ENCODE data around the gene FBXL5. TPM values are rescaled to one million over a fixed set of nuclear protein-coding genes. Genes with fewer than 3 reads are reported as not detected.

The FBXL5 gene
- total RNA-seq, 1 donor from 2014 or later = 34.7 TPM

DNA sequence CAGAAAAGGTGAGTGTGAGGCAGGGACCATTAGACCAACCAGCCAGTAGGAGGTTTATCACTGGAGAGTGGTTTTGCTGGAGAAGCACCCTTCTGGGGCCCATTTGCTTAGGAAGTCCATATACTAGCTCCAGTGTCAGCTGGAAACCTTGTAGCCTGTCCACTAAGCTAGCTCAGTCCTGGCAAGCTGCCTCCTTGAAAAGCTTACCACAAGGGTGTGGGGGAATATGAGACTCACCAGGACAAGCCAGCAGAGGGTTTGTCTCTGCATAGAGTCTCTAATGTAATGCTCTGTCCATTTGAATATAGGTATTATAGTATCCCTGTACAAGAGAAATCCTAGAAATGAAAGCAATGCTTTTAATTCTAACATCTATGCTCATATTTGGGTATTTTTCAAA, 86.3 kb downstream of the FBXL5 start:
- no peaks in the 10 kb centered on the region for H3K9me3 Mint-ChIP-seq
- no peak overlapping the region for H3K27ac Mint-ChIP-seq
- no peak for DNase-seq (ENCODE audit: low spot score)
- H3K4me1 Mint-ChIP-seq (ENCODE audit: low read depth) = no peaks in the 10 kb centered on the region
- H3K4me3 Mint-ChIP-seq = no peak overlapping the region
- H3K27me3 Mint-ChIP-seq (ENCODE audit: insufficient read depth) = no peaks in the 10 kb centered on the region
- intact Hi-C loops (cut with micrococcal nuclease) = no loop called here
- peaks cover 2% of the 10 kb centered on the region for H3K36me3 Mint-ChIP-seq (ENCODE audit: low read depth)

DNA sequence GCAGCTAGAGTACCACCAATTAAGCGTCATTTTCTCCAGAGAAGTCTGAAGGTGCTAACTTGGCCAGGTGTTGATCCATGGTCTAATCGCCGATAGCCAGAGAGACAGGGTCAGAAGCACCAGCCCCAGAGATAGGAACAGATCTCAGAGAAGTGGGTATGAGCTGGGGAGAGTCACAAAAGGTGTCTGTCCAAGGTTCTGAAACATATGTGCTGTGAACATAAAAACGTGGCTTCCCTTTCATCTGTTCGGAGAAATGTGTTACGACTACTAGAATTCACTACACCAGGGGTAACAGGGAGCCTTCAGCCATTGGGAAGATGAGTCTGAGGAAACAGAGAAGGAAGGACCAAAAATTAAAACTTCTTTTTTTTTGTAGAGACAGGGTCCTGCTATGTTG, 91.3 kb downstream of the FBXL5 start:
- Mint-ChIP-seq H3K4me3 (no peak overlapping the region), H3K4me1 (ENCODE audit: low read depth) (no peaks in the 10 kb centered on the region), H3K27me3 (ENCODE audit: insufficient read depth) (no peaks in the 10 kb centered on the region), H3K9me3 (no peaks in the 10 kb centered on the region), H3K36me3 (ENCODE audit: low read depth) (peaks cover 7% of the 10 kb centered on the region), H3K27ac (no peak overlapping the region)
- intact Hi-C loops (cut with micrococcal nuclease) = no loop called here
- no peak for DNase-seq (ENCODE audit: low spot score)

DNA sequence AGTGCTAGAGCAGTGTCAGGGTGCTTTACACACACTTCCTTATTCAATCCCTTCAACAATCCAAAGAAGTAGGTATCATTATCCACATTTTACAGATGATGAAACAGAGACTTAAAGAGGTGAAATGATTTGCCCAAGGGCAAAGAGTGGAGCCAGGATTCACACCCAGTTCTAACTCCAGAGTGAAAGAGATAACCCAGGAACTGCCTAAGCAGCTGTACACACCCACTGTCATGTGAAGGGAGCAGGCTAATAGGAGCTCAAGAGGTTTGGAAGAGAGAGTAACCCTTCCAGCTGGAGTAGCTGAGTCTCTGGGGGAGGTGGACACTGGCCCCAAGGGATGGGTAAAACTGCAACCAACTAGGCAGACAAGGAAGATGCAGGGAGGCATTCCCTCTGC, 92.5 kb downstream of the FBXL5 start:
- Mint-ChIP-seq H3K27me3 (ENCODE audit: insufficient read depth) (no peaks in the 10 kb centered on the region), H3K36me3 (ENCODE audit: low read depth) (peaks cover 7% of the 10 kb centered on the region), H3K27ac (no peak overlapping the region), H3K9me3 (no peaks in the 10 kb centered on the region), H3K4me3 (no peak overlapping the region), H3K4me1 (ENCODE audit: low read depth) (no peaks in the 10 kb centered on the region)
- no peak for DNase-seq (ENCODE audit: low spot score)
- intact Hi-C loops (cut with micrococcal nuclease) = no loop called here

GRCh38 chr4:15562114-15562513, 93.0 kb downstream of the FBXL5 start:
- no peaks in the 10 kb centered on the region for H3K9me3 Mint-ChIP-seq
- no peak overlapping the region for H3K27ac Mint-ChIP-seq
- intact Hi-C loops (cut with micrococcal nuclease) = no loop called here
- no peak overlapping the region for H3K4me3 Mint-ChIP-seq
- H3K27me3 Mint-ChIP-seq (ENCODE audit: insufficient read depth) = no peaks in the 10 kb centered on the region
- no peak for DNase-seq (ENCODE audit: low spot score)
- H3K36me3 Mint-ChIP-seq (ENCODE audit: low read depth) = peaks cover 7% of the 10 kb centered on the region
- H3K4me1 Mint-ChIP-seq (ENCODE audit: low read depth) = no peaks in the 10 kb centered on the region

- no peak overlapping the region for H3K27ac Mint-ChIP-seq
- no peak for DNase-seq (ENCODE audit: low spot score)
- H3K27me3 Mint-ChIP-seq (ENCODE audit: insufficient read depth) = no peaks in the 10 kb centered on the region
- intact Hi-C loops (cut with micrococcal nuclease) = no loop called here
- H3K9me3 Mint-ChIP-seq = no peaks in the 10 kb centered on the region
- H3K4me3 Mint-ChIP-seq = no peak overlapping the region
- H3K4me1 Mint-ChIP-seq (ENCODE audit: low read depth) = peaks cover 5% of the 10 kb centered on the region
- H3K36me3 Mint-ChIP-seq (ENCODE audit: low read depth) = peaks cover 7% of the 10 kb centered on the region
Measured at GRCh38 chr4:15558561-15558960, 96.6 kb downstream of the FBXL5 start.

DNA sequence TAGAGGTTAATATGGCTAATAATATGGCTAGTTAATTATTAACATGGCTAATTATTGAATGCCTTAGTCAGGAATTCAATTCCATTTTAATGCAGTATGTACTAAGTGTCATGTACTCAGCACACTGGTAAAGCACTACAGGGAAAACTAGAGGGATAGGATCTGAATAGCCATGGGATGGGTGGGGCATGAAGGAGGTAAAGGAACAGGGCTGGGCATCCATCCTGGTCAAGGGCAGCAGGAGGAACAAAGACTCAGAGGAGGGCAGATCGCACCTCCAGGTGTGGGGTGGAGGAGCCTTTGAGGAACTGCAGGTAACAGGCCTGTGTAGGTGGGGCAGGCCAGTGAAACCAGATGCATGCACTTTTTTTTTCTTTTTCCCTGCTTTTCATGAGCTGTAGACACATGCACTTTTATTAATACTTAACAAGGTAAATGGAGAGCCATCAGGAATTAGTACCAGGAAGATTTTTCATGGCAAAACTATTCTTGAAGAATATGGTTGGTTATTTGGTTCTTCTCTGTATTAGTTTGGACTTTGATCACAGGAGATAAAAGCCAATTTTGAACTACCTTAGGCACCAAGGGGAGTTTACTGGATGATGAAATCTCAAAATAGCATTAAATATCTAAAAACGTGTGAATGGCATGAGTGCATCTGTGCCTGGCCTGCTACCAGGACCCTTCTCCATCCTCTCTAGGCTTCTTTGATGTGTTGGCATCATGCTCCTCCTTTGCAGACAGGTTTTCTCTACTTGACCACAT, 97.2 kb downstream of the FBXL5 start:
- no peak overlapping the region for H3K4me3 Mint-ChIP-seq
- H3K27ac Mint-ChIP-seq = no peak overlapping the region
- no peaks in the 10 kb centered on the region for H3K9me3 Mint-ChIP-seq

DNA sequence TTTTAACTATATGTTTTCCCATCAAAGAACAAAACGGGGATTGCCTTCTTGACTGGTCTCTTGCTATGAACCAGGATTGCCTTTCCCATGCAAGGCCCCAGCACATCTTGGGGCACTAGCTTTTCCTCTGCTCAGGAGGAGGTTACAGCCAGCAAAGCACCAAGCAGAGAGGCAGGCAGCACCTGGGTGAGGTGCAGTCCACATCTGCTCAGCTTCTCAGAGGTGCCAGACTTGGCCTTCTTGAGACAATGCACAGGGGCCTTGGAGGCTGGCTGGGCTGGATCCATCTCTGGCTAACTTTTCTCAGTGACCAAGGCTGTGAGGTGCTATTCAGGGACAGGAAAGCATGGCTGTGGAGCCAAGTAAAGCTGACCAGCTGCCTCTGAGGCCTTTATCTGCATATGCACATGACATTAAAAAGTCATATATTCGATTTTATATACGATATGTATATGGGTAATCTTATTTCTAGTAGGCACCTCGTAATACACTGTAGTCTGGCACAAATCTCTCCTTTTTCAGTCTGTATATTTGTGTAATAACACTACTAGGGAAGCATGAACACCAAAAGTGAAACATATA, 98.6 kb downstream of the FBXL5 start:
- intact Hi-C loops (cut with micrococcal nuclease) = no loop called here
- no peak for DNase-seq (ENCODE audit: low spot score)
- Mint-ChIP-seq H3K9me3 (no peaks in the 10 kb centered on the region), H3K27me3 (ENCODE audit: insufficient read depth) (no peaks in the 10 kb centered on the region), H3K36me3 (ENCODE audit: low read depth) (no peaks in the 10 kb centered on the region), H3K4me3 (no peak overlapping the region), H3K27ac (no peak overlapping the region), H3K4me1 (ENCODE audit: low read depth) (peaks cover 5% of the 10 kb centered on the region)

More for the DNA sequence above, 97.2 kb downstream of the FBXL5 start:
- DNase-seq (ENCODE audit: low spot score) = no peak
- intact Hi-C loops (cut with micrococcal nuclease) = no loop called here
- Mint-ChIP-seq H3K4me1 (ENCODE audit: low read depth) (peaks cover 5% of the 10 kb centered on the region), H3K36me3 (ENCODE audit: low read depth) (peaks cover 5% of the 10 kb centered on the region), H3K27me3 (ENCODE audit: insufficient read depth) (no peaks in the 10 kb centered on the region)

Other genes with a start within 250 kb of the FBXL5 start
- gene C1QTNF7, start 227.3 kb downstream of the FBXL5 start, total RNA-seq = not detected in 2 replicates
- gene CC2D2A, start 185.5 kb downstream of the FBXL5 start, total RNA-seq = not detected in 2 replicates
- gene FAM200B, start 26.5 kb upstream of the FBXL5 start, total RNA-seq = 5.5 and 6.6 TPM in 2 replicates
- gene BST1, start 47.7 kb upstream of the FBXL5 start, total RNA-seq = 0.81 and 0.93 TPM in 2 replicates
- 148 and 152 TPM in 2 replicates for gene CD38, start 123.0 kb upstream of the FBXL5 start, total RNA-seq

Measured in activated T-helper 1 cell treated with anti-CD3 and anti-CD28 coated beads, Interleukin-12 subunit alpha, Interleukin-12 subunit beta, Interleukin-2, Interleukin-4 antibody, amounts not matched to agents 30 ng/mL and 10 ng/mL and 1 ng/mL, durations not matched to agents 14 hours and 24 hours and 36 hours (primary cell).